ENCODE measurements around the gene MPDZ. TPM values are rescaled to one million over a fixed set of nuclear protein-coding genes. Genes with fewer than 3 reads are reported as not detected.

MPDZ gene
- total RNA-seq, 1 donor: 66.6 TPM

- no peak overlapping the region for H3K4me2 ChIP-seq (ENCODE audit: insufficient read depth, low read length)
- H3K27ac ChIP-seq (ENCODE audit: low read depth, low read length): no peak overlapping the region
- no peaks in the 10 kb centered on the region for H3K79me2 ChIP-seq (ENCODE audit: insufficient read depth, low read length)
- no peaks in the 10 kb centered on the region for H3K9me3 ChIP-seq (ENCODE audit: low read depth, low read length)
- no peaks in the 10 kb centered on the region for H4K20me1 ChIP-seq (ENCODE audit: insufficient read depth, low read length)
- no peak for DNase-seq (ENCODE audit: insufficient read length, low spot score, missing footprints)
- H3K4me3 ChIP-seq (ENCODE audit: insufficient read depth, low read length): no peak overlapping the region
- H3K4me1 ChIP-seq (ENCODE audit: insufficient read depth, low read length): no peaks in the 10 kb centered on the region
- no peaks in the 10 kb centered on the region for H3K27me3 ChIP-seq (ENCODE audit: insufficient read depth, low read length)
- H2AFZ ChIP-seq (ENCODE audit: low read length): no peak overlapping the region
- H3K36me3 ChIP-seq (ENCODE audit: insufficient read depth, low read length): peaks cover 37% of the 10 kb centered on the region
- no peak for TF ChIP-seq CTCF (IDR thresholded peaks at IDR 0.05; ENCODE audit: extremely low read depth, low read depth, low read length)
Measured at GRCh38 chr9:13107008-13107407, 172.5 kb downstream of the MPDZ start.

GRCh38 chr9:13100914-13101572 lies 178.4 kb downstream of the MPDZ start:
- TF ChIP-seq CTCF (IDR thresholded peaks at IDR 0.05; ENCODE audit: extremely low read depth, low read depth, low read length): no peak
- no peak overlapping the region for H2AFZ ChIP-seq (ENCODE audit: low read length)
- no peak overlapping the region for H3K4me3 ChIP-seq (ENCODE audit: insufficient read depth, low read length)
- H3K4me1 ChIP-seq (ENCODE audit: insufficient read depth, low read length): no peaks in the 10 kb centered on the region
- no peak overlapping the region for H3K4me2 ChIP-seq (ENCODE audit: insufficient read depth, low read length)
- peaks cover 5% of the 10 kb centered on the region for H3K36me3 ChIP-seq (ENCODE audit: insufficient read depth, low read length)
- H3K9me3 ChIP-seq (ENCODE audit: low read depth, low read length): no peaks in the 10 kb centered on the region
- H3K27me3 ChIP-seq (ENCODE audit: insufficient read depth, low read length): no peaks in the 10 kb centered on the region
- no peaks in the 10 kb centered on the region for H4K20me1 ChIP-seq (ENCODE audit: insufficient read depth, low read length)
- no peaks in the 10 kb centered on the region for H3K79me2 ChIP-seq (ENCODE audit: insufficient read depth, low read length)
- no peak overlapping the region for H3K27ac ChIP-seq (ENCODE audit: low read depth, low read length)
- DNase-seq (ENCODE audit: insufficient read length, low spot score, missing footprints): no peak

GRCh38 chr9:13095056-13095455 lies 184.4 kb downstream of the MPDZ start:
- Histone ChIP-seq H2AFZ (ENCODE audit: low read length) (no peak overlapping the region), H3K27me3 (ENCODE audit: insufficient read depth, low read length) (peaks cover 2% of the 10 kb centered on the region), H3K79me2 (ENCODE audit: insufficient read depth, low read length) (no peaks in the 10 kb centered on the region), H3K4me3 (ENCODE audit: insufficient read depth, low read length) (no peak overlapping the region), H3K27ac (ENCODE audit: low read depth, low read length) (no peak overlapping the region), H3K9me3 (ENCODE audit: low read depth, low read length) (no peaks in the 10 kb centered on the region), H3K4me1 (ENCODE audit: insufficient read depth, low read length) (no peaks in the 10 kb centered on the region), H4K20me1 (ENCODE audit: insufficient read depth, low read length) (no peaks in the 10 kb centered on the region), H3K36me3 (ENCODE audit: insufficient read depth, low read length) (no peaks in the 10 kb centered on the region), H3K4me2 (ENCODE audit: insufficient read depth, low read length) (no peak overlapping the region)
- TF ChIP-seq CTCF (IDR thresholded peaks at IDR 0.05; ENCODE audit: extremely low read depth, low read depth, low read length): no peak
- no peak for DNase-seq (ENCODE audit: insufficient read length, low spot score, missing footprints)

- Histone ChIP-seq H2AFZ (ENCODE audit: low read length) (no peak overlapping the region), H3K4me2 (ENCODE audit: insufficient read depth, low read length) (no peak overlapping the region)
Measured at GRCh38 chr9:13090628-13091027, 188.9 kb downstream of the MPDZ start.

More at GRCh38 chr9:13090628-13091027, 188.9 kb downstream of the MPDZ start:
- H4K20me1 ChIP-seq (ENCODE audit: insufficient read depth, low read length): no peaks in the 10 kb centered on the region
- no peak overlapping the region for H3K4me3 ChIP-seq (ENCODE audit: insufficient read depth, low read length)
- no peak overlapping the region for H3K27ac ChIP-seq (ENCODE audit: low read depth, low read length)
- no peak for TF ChIP-seq CTCF (IDR thresholded peaks at IDR 0.05; ENCODE audit: extremely low read depth, low read depth, low read length)
- DNase-seq (ENCODE audit: insufficient read length, low spot score, missing footprints): no peak
- no peaks in the 10 kb centered on the region for H3K79me2 ChIP-seq (ENCODE audit: insufficient read depth, low read length)
- H3K9me3 ChIP-seq (ENCODE audit: low read depth, low read length): no peaks in the 10 kb centered on the region
- H3K4me1 ChIP-seq (ENCODE audit: insufficient read depth, low read length): no peaks in the 10 kb centered on the region
- no peaks in the 10 kb centered on the region for H3K36me3 ChIP-seq (ENCODE audit: insufficient read depth, low read length)
- peaks cover 2% of the 10 kb centered on the region for H3K27me3 ChIP-seq (ENCODE audit: insufficient read depth, low read length)
